ENCODE measurements around the gene SCN4A.
A peak's percentile ranks its signal among the peaks of the same experiment; 100 is the strongest.
"Not testable (repeated sequence)": the region's sequence is repeated elsewhere in the genome, so short reads cannot be mapped to it uniquely, and the experiment has no call there.

SCN4A gene

DNA sequence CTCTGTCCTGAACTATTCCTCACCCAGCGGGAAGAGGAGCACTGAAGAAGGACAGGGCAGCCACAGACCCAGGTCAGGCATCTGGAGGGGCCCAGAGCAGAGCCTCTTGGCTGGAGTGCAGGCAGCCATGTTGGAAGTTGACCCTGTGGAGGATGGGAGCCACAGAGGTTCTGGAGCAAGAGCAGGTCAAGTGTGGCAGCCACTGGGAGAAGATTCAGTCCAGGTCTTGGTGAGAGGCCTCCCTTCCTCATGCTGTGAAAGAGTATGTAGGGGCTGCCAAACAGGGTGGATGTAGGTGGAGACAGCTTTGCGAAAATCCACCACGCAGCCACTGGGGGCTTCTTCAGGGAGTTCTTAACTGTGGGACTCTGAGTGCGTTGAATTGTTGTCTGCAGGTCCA lies 40.0 kb downstream of the SCN4A start:
- DNase-seq = no peak

DNA sequence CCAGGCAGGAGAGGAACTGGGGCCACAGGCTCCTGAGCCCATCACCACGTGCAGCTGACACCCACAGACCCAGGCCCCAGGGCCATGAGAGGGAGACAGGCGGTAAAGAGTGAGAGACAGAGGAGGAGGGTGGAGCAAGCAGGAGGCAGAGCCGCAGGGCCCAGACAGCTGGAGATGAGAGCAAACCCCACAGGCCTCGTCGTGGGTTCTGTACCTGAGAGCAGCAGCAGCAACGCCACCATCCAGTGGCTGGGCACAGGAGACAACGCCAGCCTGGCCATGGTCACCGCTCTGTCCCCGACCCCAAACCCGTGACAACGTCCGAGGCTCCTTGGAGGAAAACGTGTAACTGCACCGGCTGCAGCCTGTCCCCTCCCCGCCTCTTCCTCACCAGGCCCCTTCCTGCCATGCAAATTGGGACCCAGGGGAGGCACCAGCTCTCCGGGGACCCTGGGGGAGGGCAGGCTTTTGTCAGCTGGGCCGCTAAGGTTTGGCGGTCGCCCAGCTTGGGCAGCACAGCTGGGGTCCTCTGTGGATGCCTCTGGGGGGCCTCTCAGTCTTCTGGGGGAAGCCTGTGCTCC lies 40.6 kb downstream of the SCN4A start, which contains the start of gene CD79B:
Gene CD79B (minus strand): TSS at position 351 of the 581 bp plus-strand sequence. CDS start 70 bp downstream, at position 281.
- DNase-seq = peak; percentile 85

DNA sequence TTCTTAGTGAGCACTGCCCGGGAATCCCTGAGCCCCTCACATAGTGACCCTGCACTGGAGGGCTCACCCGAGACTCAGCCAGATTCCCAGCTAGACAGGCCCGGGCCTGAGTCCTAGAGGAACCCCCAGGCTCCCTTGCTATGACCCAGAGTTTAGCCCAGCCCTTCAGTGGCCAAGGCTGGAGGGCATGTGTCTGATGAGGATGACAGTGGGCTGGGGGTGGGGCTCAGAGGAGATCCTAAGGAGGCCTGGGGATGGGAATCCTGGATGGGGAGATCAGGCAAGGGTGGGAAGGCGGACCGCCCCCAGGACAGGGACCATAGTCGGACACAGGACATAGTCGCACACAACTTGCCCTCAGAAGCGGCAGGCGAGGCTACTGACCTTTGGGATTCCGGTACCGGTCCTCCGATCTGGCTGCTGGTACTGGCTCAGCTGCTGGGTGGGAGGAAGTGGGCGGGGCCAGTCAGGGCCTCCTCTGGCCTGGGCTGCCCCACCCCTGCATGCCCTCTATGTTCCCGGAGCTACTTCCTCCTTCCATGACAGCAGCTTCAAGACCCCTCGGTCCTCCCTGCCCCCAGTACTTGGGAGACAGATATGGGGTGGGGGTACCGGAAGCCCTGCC lies 41.7 kb downstream of the SCN4A start:
- DNase-seq = no peak

DNA sequence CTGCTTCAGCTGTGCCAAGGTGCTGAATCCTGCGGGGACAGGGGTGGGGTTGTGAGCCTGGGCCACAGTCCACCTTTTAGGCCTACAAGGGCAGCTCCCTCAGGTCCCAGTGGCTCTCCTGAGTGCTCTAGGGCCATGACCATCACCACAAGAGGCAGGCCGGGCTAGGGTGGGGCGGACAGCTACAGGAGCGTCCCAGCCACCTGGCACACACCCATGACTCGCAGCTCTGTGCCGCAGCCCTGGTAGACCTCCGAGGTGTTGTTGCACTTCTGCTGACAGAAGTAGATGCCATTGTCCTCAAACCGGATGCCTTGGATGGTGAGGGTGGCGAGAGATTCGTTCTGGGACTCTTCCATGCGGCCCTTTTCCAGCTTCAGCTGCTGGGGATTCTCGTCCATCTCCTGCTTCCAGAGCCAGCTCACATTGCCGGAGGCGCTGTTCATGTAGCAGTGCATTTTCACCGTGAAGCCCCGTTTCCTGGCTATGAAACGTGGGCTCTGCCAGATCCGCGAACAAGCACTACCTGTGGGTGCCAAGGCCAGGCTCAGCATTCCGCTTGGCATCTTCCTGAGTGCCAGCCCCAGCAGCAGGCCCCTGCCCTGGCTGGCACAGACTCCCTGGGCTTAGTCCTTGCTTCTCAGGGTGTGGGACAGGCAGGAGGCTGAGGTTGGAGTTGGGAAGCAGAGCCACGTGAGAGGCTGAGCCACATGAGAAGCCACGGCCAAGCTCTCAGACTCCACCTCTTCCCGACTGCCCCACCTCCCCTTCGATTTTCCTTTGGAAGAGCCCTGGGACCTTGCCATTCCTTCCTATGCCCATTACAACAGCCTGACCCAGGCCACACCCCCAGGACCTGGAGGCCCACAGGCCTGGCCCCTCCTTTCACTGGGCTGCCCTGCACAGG lies 42.6 kb downstream of the SCN4A start:
- DNase-seq = no peak

DNA sequence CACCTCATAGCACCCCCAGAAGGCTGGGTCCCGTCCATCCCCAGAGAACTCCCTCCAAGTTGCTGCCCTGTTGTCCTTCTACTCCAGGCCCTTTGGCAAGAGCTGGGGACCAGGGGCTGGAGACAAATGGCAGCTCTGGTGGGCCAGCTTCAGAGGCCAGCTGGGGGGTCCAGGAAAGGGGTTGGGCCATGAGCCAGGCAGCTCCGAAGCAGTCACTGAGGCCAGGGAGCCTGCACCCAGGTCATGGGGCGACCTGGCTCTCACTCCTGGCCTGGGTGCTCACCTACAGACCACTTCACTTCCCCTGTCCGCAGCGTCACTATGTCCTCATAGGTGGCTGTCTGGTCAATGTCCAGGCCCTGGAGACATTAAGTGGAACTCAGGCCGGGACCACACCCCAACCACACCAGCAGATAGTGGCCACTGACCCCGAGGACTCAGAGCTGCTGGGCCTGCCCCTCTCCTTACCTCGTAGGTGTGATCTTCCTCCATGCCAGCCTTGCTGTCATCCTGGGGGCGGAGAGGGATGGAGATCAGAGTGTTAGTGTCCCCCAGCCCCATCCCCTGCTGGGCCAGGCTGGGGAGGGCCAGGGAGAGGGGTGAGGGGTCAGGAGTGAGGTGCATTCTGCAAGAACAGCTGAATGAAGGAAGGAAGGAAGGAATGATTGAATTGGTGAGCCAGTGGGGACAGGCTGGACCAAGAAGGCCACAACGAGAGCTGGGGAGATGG lies 43.6 kb downstream of the SCN4A start:
- no peak for DNase-seq

DNA sequence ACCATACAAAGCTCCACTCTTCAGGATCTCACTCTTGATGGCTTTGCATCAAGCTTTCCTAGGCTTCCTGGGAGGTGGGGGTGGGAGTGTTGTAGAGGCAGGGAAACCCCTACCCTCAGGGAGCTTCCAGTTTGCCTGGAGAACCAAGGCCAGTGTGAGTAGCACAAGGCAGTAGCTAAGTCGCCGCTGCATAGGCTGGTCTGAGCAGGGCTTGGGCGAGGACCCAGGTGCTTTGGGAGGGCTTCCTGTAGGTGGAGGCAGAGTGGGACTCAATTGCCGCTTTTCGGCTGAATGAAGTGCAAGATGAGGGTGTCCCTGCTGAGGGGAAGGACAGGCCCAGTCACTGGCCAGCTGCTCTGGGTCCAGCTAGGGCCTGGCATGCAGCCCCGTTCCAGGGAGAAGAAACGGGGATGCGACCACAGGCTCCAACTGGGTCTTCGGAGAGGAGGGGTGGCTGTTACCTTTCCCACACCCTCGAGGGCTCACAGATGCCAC lies 44.5 kb downstream of the SCN4A start:
- DNase-seq = no peak

DNA sequence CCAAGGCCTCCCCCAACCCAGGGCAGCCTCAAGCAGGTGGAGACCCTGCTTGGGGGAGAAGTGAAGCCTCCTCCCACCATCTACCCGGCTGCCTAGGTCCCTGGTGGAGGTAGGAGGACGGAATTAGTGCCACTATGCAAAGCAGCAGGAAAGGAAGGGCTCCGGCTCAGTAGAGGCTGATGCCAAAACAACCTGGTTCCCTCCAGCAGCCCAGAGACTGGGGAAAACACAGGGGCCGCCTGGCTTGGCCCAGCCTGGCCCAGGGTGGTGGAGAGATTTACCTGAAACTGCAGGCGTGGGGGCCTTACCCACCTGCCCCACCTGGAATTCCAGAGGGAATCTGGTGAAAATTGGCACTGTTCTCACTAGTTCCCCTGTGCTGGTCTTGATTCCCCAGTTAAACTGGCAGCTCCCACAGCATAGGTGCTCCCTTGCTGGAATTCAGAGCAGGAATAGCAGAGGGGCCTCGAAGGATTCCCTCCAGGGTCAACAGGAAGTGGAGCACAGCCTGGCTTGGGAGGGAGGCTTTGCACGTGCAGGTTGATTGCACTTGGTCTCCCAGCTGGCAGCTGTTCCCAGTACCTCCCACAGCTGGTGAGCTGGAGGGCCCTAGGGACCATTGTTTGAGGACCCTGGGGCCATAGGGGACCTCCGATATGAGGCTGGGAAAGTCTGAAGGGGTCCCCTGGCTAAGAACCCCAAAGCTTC lies 45.1 kb downstream of the SCN4A start:
- DNase-seq = no peak

DNA sequence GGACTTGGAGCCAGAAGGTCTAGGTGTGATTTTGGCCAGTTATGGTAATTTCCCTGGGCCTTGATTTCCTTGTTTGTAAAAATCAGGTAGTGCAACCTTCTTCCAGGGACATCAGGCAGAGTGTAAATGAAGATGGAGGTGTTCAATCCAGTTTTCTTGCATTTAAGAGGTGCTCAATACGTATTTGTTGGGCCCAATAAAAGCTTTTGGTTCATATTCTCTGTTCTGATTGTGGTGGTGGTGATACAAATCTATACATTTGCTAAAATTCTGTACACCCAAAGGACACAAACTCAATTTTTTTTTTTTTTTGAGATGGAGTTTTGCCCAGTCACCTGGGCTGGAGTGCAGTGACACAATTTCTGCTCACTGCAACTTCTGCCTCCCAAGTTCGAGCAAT lies 46.6 kb downstream of the SCN4A start:
- DNase-seq = no peak

DNA sequence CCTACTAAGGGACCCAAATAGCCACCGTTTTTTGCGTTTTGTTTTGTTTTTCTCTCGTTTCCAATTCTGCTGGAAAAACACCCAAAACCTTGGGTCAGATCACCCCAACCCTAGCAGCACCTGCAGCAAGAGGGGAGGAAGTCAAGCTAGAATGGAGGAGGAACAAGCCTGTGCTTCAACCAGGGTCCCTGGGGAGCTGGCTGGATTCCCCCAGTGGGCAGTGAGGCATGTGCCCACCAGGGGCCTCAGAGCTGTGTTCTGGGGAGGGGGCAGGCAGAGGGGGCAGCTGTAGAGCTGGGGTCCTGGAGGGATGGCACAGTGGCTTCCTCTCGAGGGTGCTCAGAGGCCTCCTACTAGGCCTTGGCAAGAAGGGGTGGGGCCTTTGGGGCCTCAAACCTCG lies 47.1 kb downstream of the SCN4A start:
- DNase-seq = no peak

DNA sequence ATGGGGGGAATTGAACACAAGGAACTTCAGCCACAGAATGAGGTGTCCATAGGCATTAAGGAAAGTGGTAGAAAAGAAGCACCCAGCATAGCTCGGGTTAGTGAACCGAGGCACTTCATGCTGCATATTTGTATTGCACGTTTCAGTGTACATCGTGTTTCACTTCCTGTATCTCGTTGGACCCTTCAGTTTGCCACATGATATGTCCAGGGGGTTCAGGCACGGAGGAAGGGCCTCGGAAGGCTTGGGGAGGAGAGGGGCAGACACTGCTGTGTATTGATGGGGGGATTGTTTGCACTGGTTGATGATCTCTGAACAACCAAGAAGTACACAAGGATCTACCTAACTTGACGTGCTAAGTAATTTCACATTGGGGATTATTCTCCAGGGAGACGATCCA lies 50.3 kb downstream of the SCN4A start:
- DNase-seq = not testable (repeated sequence)

DNA sequence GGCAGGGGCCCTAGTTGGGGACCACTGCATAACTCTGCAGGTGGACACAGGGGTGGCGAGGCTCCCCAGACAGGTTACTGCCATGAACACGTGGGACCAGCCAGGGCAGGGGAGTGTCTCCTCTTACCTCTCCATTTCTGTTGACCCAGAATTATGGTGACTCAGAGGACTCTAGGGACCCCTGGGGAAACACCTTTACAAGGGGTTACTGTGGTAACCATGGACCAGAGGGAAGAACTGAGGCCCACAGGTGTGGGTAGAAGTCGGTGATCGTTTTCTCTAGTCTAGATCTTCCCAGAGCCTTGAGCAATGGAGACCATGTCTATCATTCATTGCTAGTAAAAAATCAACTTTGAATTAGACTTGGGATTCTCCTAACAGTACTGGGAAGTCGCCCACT lies 51.9 kb downstream of the SCN4A start:
- not testable (repeated sequence) for DNase-seq

DNA sequence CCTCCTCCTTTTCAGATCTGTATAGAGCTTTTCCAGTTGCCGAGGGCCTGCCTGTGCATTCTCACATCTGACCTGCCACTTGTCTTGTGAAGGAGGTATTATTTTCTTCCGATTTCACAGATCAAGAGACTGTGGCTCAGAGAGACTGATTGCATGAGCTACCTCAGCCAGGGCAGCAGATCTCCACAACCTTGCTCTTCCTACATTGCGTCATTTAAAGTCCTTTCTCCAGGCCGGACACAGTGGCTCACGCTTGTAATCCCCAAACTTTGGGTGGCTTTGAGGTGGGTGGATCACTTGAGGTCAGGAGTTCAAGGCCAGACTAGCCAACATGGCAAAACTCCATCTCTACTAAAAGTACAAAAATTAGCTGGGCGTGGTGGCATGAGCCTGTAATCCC lies 52.7 kb downstream of the SCN4A start:
- DNase-seq = not testable (repeated sequence)

DNA sequence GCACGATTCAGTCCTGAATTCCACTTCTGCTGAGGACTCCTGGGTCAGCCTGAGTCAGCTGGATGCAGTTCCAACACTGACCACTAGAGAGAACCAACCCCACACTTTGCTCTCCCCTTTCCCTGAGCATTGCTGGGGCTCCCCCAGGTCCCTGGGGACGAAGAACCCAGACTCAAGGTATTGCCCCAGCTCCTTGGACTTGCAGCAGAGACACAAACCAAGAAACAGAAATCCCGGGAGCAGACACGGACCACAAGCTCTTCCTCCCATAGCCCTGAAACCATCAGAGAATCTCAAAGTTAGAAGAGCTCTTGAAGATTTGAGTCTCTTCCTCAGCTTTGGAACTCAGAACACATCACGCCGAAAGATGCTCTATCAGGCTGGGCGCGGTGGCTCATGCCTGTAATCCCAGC lies 53.4 kb downstream of the SCN4A start:
- peak; percentile 61 for DNase-seq

DNA sequence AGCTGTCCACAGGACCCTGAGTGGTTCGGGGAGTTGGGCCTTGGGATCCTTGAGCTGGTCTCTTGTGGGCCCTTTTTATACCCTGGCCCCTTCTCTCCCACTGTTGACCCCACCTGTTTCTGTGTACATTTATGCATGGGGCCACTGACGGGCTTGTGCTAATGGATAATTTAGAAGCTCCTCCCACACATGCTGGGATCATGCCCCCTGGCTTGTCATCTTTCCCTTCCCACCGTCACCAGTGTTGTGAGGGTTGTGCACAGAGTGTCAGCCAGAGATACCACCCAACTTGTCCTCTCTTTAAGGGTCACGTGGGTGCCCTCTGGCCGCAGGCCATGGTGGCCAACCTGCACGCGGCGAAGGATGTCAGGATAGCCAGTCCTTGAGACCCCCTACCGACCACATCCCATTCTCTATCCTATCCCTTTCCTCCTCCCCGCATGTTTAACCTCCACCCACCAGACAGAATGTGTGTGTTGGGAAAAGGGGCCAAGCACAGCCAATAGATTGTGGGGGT lies 53.9 kb downstream of the SCN4A start, which contains the start of gene GH1:
Gene GH1 (minus strand): TSS at position 51 of the 517 bp plus-strand sequence. CDS start 63 bp downstream, outside the sequence.
- DNase-seq = not testable (repeated sequence)

DNA sequence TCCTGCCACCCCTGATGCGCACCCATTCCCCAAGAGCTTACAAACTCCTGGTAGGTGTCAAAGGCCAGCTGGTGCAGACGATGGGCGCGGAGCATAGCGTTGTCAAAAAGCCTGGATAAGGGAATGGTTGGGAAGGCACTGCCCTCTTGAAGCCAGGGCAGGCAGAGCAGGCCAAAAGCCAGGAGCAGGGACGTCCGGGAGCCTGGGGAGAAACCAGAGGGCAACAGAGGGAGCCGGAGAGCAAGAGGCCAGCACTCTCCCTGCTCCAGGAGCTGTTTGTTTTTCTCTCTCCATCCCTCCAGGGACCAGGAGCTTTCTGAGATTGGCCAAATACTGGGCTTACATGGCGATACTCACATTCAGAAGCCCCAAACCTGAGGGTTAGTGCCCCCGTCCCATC lies 54.4 kb downstream of the SCN4A start:
- no peak for DNase-seq

DNA sequence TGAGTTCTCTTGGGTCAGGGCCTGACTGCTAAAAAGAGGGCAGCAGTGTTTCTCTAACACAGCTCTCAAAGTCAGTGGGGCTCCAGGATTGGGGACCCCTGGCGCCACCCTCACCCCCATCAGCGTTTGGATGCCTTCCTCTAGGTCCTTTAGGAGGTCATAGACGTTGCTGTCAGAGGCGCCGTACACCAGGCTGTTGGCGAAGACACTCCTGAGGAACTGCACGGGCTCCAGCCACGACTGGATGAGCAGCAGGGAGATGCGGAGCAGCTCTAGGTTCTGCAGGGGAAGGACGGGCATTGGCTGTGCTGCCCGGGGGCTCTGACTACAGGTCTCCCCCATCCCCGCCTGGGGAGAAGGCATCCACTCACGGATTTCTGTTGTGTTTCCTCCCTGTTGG lies 55.1 kb downstream of the SCN4A start:
- no peak for DNase-seq

DNA sequence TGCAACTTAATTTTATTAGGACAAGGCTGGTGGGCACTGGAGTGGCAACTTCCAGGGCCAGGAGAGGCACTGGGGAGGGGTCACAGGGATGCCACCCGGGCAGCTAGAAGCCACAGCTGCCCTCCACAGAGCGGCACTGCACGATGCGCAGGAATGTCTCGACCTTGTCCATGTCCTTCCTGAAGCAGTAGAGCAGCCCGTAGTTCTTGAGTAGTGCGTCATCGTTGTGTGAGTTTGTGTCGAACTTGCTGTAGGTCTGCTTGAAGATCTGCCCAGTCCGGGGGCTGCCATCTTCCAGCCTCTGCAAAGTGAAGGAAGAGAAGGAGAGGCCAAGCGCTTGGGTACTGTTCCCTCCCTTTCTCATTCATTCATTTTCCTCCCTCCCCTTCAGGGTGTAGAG lies 55.5 kb downstream of the SCN4A start:
- not testable (repeated sequence) for DNase-seq

DNA sequence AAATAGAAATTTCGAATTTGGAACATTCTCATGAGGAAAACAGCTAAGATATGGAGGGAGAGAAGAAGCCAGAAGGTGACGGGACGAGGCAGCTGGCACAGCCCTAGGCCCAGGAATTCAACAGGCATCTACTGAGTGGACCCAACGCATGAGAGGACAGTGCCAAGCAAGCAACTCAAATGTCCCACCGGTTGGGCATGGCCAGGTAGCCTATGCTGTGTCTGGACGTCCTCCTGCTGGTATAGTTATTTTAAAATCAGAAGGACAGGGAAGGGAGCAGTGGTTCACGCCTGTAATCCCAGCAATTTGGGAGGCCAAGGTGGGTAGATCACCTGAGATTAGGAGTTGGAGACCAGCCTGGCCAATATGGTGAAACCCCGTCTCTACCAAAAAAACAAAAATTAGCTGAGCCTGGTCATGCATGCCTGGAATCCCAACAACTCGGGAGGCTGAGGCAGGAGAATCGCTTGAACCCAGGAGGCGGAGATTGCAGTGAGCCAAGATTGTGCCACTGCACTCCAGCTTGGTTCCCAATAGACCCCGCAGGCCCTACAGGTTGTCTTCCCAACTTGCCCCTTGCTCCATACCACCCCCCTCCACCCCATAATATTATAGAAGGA lies 56.0 kb downstream of the SCN4A start:
- DNase-seq = no peak

DNA sequence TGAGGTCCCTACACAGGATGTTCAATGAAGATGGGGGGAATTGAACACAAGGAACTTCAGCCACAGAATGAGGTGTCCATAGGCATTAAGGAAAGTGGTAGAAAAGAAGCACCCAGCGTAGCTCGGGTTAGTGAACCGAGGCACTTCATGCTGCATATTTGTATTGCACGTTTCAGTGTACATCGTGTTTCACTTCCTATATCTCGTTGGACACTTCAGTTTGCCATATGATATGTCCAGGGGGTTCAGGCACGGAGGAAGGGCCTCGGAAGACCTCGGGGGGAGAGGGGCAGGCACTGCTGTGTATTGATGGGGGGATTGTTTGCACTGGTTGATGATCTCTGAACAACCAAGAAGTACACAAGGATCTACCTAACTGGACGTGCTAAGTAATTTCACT lies 57.0 kb downstream of the SCN4A start:
- DNase-seq = not testable (repeated sequence)

DNA sequence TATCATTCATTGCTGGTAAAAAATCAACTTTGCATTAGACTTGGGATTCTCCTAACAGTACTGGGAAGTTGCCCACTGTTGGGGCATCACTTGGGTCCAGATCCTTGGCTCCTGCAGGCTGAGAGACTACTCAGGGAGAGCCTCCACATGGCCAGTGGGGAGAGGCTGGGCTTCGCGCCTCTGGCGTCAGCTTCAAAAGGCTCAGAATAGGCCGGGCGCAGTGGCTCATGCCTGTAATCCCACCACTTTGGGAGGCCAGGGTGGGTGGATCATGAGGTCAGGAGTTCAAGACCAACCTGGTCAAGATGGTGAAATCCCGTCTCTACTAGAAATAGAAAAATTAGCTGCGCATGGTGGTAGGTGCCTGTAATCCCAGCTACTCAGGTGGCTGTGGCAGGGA lies 58.2 kb downstream of the SCN4A start:
- no peak for DNase-seq

DNA sequence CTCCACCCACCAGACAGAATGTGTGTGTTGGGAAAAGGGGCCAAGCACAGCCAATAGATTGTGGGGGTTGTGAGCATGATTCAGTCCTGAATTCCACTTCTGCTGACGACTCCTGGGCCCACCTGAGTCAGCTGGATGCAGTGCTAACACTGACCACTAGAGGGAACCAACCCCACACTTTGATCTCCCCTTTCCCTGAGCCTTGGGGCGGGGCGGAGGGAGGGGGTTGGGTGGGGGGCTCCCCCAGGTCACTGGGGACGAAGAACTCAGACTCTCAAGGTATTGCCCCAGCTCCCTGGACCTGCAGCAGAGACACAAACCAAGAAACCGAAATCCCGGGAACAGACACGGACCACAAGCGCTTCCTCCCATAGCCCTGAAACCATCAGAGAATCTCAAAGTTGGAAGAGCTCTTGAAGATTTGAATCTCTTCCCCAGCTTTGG lies 61.0 kb downstream of the SCN4A start:
- DNase-seq = no peak
